IMR-90 (cell line): ENCODE measurements around the gene GBX2.

Experiments used
- CEBPB ChIP-seq: IDR thresholded peaks from 2 replicates; pipeline ENCODE4 v1.6.1; 2012; ENCODE audit warnings: low read depth, low read length, improper control_type of control experiment
- FOS ChIP-seq: fragments of 150-350 bp; IDR thresholded peaks from 2 replicates; pipeline ENCODE4 v1.6.1; 2016; ENCODE audit warnings: low read depth, low read length
- MAFK ChIP-seq: IDR thresholded peaks from 2 replicates; pipeline ENCODE4 v1.6.1; 2012; ENCODE audit warnings: low read depth, low read length, improper control_type of control experiment
- MXI1 ChIP-seq: IDR thresholded peaks from 2 replicates; pipeline ENCODE4 v1.6.1; 2012; ENCODE audit warnings: low read depth, mild to moderate bottlenecking, low read length, moderate library complexity, borderline replicate concordance
- RAD21 ChIP-seq: IDR thresholded peaks from 2 replicates; pipeline ENCODE4 v1.6.1; 2012; ENCODE audit warnings: low read length, improper control_type of control experiment
- RFX5 ChIP-seq: IDR thresholded peaks from 2 replicates; pipeline ENCODE4 v1.8.0; 2012; ENCODE audit warnings: low read depth, mild to moderate bottlenecking, low read length, moderate library complexity
- TF ChIP-seq, protein P1 (sequence below): conservative IDR thresholded peaks from 2 replicates; pipeline ENCODE4 v1.5.1; 2012; ENCODE audit warnings: mild to moderate bottlenecking, low read depth, low read length, improper control_type of control experiment

DNA sequence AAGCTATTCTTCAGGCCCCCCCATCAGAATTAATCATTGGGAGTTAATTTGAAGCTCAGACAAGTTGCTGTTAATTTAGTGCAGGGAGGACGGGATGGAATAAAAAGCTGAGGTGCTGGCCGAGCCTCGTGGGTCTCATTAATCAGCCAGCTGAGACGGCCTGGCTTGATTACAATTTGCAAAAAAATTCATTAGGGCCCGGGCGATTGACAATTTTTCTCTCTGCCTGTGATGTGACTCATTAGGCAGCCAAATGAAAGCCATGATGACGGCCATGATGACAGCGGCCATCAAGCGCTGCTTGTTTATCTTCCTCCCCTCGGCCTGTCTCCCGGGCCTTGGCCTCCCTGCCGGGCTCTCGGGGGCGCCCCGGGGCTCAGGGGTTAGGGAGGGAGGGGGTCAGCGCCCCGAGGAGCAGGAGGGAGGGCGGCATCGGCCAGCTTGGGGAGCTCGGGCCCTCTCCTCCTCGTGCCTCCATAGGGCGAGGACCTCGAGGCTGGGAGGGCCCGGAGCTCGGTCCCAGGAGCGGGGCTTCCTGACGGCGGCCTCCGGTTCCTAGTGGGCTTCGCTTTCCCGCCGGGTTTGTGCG lies 5.2 kb downstream of the GBX2 start:
- TF ChIP-seq, protein P1, sequence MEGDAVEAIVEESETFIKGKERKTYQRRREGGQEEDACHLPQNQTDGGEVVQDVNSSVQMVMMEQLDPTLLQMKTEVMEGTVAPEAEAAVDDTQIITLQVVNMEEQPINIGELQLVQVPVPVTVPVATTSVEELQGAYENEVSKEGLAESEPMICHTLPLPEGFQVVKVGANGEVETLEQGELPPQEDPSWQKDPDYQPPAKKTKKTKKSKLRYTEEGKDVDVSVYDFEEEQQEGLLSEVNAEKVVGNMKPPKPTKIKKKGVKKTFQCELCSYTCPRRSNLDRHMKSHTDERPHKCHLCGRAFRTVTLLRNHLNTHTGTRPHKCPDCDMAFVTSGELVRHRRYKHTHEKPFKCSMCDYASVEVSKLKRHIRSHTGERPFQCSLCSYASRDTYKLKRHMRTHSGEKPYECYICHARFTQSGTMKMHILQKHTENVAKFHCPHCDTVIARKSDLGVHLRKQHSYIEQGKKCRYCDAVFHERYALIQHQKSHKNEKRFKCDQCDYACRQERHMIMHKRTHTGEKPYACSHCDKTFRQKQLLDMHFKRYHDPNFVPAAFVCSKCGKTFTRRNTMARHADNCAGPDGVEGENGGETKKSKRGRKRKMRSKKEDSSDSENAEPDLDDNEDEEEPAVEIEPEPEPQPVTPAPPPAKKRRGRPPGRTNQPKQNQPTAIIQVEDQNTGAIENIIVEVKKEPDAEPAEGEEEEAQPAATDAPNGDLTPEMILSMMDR: no peak
- TF ChIP-seq RAD21: no peak
- no peak for TF ChIP-seq FOS
- no peak for TF ChIP-seq MXI1
- no peak for TF ChIP-seq RFX5
- no peak for TF ChIP-seq CEBPB
- TF ChIP-seq MAFK: no peak
